Liver (tissue), 9 donors: ENCODE results near the gene RNF183. TPM values are rescaled to one million over a fixed set of nuclear protein-coding genes. Genes with fewer than 3 reads are reported as not detected.

Source experiments
- DNase-seq: peaks from one replicate; pipeline ENCODE4 v3.0.0-alpha.2; 2017; ENCODE audit warnings: low spot score
- H3K27ac ChIP-seq, 2 donors: one replicate each; pipeline ENCODE4 v1.7.0; 2013; ENCODE audit warnings: inconsistent platforms in 2 of 2, low read length in 2 of 2, control low read depth in 1 of 2, low read depth in 1 of 2, mild to moderate bottlenecking in 1 of 2
- H3K27me3 ChIP-seq, 4 donors: one replicate each; pipeline versions ENCODE4 v1.6.1 to v1.7.0; 2013; ENCODE audit warnings: low read length in 3 of 4, inconsistent platforms in 1 of 4, mild to moderate bottlenecking in 1 of 4, moderate library complexity in 1 of 4; ENCODE audit not compliant: control insufficient read depth in 4 of 4, insufficient read depth in 4 of 4
- H3K36me3 ChIP-seq, 4 donors: one replicate each; pipeline versions ENCODE4 v1.6.1 to v1.7.0; 2013; ENCODE audit warnings: low read length in 3 of 4, mild to moderate bottlenecking in 3 of 4, low read depth in 1 of 4, moderate library complexity in 1 of 4; ENCODE audit not compliant: control insufficient read depth in 4 of 4, insufficient read depth in 3 of 4
- H3K4me1 ChIP-seq, 4 donors: one replicate each; pipeline versions ENCODE4 v1.6.1 to v1.7.0; 2013; ENCODE audit warnings: low read length in 3 of 4, mild to moderate bottlenecking in 3 of 4, moderate library complexity in 1 of 4; ENCODE audit not compliant: control insufficient read depth in 4 of 4, insufficient read depth in 4 of 4
- H3K4me3 ChIP-seq, 3 donors: one replicate each; pipeline versions ENCODE4 v1.6.1 to v1.7.0; 2013; ENCODE audit warnings: low read length in 3 of 3, control low read depth in 1 of 3, low read depth in 1 of 3, mild to moderate bottlenecking in 1 of 3
- H3K9ac ChIP-seq, 2 donors: one replicate each; pipeline ENCODE4 v1.7.0; 2013; ENCODE audit warnings: low read length in 2 of 2, mild to moderate bottlenecking in 2 of 2, moderate library complexity in 2 of 2, control low read depth in 1 of 2, low read depth in 1 of 2
- H3K9me3 ChIP-seq, 4 donors: one replicate each; pipeline versions ENCODE4 v1.6.1 to v1.7.0; 2013; ENCODE audit warnings: low read length in 3 of 4; ENCODE audit not compliant: control insufficient read depth in 4 of 4
- ATF3 ChIP-seq: IDR thresholded peaks from 2 replicates; pipeline ENCODE4 v1.6.1; 2016; ENCODE audit warnings: antibody characterized with exemption
- EGR1 ChIP-seq, 2 donors: IDR thresholded peaks; 2 replicates each; pipeline ENCODE4 v1.6.1; 2016 to 2018; ENCODE audit warnings: antibody characterized with exemption in 2 of 2, low read depth in 2 of 2
- FOXA1 ChIP-seq: IDR thresholded peaks from 2 replicates; pipeline ENCODE4 v1.6.1; 2016; ENCODE audit warnings: antibody characterized with exemption
- FOXA2 ChIP-seq: IDR thresholded peaks from 2 replicates; pipeline ENCODE4 v1.6.1; 2016; ENCODE audit warnings: antibody characterized with exemption
- GABPA ChIP-seq, 2 donors: IDR thresholded peaks in 1 of 2; conservative IDR thresholded peaks in 1 of 2; 2 replicates each; pipeline ENCODE4 v1.6.1; 2016; ENCODE audit warnings: antibody characterized with exemption in 2 of 2, mild to moderate bottlenecking in 1 of 2, moderate library complexity in 1 of 2
- HNF4A ChIP-seq, 2 donors: conservative IDR thresholded peaks; 2 replicates each; pipeline ENCODE4 v1.6.1; 2016; ENCODE audit warnings: antibody characterized with exemption in 2 of 2, mild to moderate bottlenecking in 2 of 2
- HNF4G ChIP-seq: IDR thresholded peaks from 2 replicates; pipeline ENCODE4 v1.6.1; 2016; ENCODE audit warnings: antibody characterized with exemption
- JUND ChIP-seq, 2 donors: IDR thresholded peaks; 2 replicates each; pipeline ENCODE4 v1.6.1; 2016; ENCODE audit warnings: antibody characterized with exemption in 2 of 2
- MAX ChIP-seq: IDR thresholded peaks from 2 replicates; pipeline ENCODE4 v1.6.1; 2016; ENCODE audit warnings: antibody characterized with exemption
- NR2F2 ChIP-seq: IDR thresholded peaks from 2 replicates; pipeline ENCODE4 v1.6.1; 2016; ENCODE audit warnings: antibody characterized with exemption
- RAD21 ChIP-seq, 2 donors: IDR thresholded peaks; 2 replicates each; pipeline ENCODE4 v1.6.1; 2016; ENCODE audit warnings: antibody characterized with exemption in 2 of 2, mild to moderate bottlenecking in 2 of 2
- RXRA ChIP-seq, 2 donors: IDR thresholded peaks; 2 replicates each; pipeline ENCODE4 v1.6.1; 2017 to 2018; ENCODE audit warnings: antibody characterized with exemption in 2 of 2, mild to moderate bottlenecking in 1 of 2
- SP1 ChIP-seq: IDR thresholded peaks from 2 replicates; pipeline ENCODE4 v1.6.1; 2018; ENCODE audit warnings: antibody characterized with exemption, mild to moderate bottlenecking
- TAF1 ChIP-seq: conservative IDR thresholded peaks from 2 replicates; pipeline ENCODE4 v1.6.1; 2016; ENCODE audit warnings: antibody characterized with exemption, mild to moderate bottlenecking
- YY1 ChIP-seq: IDR thresholded peaks from 2 replicates; pipeline ENCODE4 v1.6.1; 2016; ENCODE audit warnings: antibody characterized with exemption, mild to moderate bottlenecking
- ZBTB33 ChIP-seq: IDR thresholded peaks from 2 replicates; pipeline ENCODE4 v1.6.1; 2016; ENCODE audit warnings: antibody characterized with exemption
- WGBS: extraction: QIAGEN DNeasy Blood & Tissue Kit; methylation state at CpG from one replicate; pipeline ENCODE4 v1.1.7; 2013; 5-methylcytosine and 5-hydroxymethylcytosine counted together
- polyA plus RNA-seq, 2 donors: library from polyadenylated mRNA; stranded (reverse) in 1 of 2; unstranded in 1 of 2; fragments of 200-250 nt in 1 of 2; fragments of >200 nt in 1 of 2; fragmentation: Nextera tagmentation in 1 of 2; extraction: Ambion mirVana in 1 of 2; gene quantifications; one replicate each; pipeline versions ENCODE4 v1.2.1 to v1.2.3, GENCODE V29; 2013 to 2015
- total RNA-seq, 2 donors: library from RNA; depleted of rRNA; stranded (reverse); fragments of >200 nt; gene quantifications; one replicate each; pipeline ENCODE4 v1.2.3, GENCODE V29; 2014
- TF ChIP-seq, protein P1 (sequence below): IDR thresholded peaks from 2 replicates; pipeline ENCODE4 v1.6.1; 2016; ENCODE audit warnings: antibody characterized with exemption, mild to moderate bottlenecking
- donor health status: healthy.
- donor health status: healthy.
- donor health status: healthy.
- donor health status: healthy.
- donor health status: healthy.

Gene RNF183
- total and polyA plus RNA-seq, 4 donors, result 0.07 TPM; not detected in 3

GRCh38 chr9:113307396-113307975 is 4.3 kb upstream of the RNF183 start:
- no peak for DNase-seq
- H3K9me3 ChIP-seq, result no peaks in the 10 kb centered on the region
- no peak overlapping the region for H3K4me3 ChIP-seq
- no peak overlapping the region for H3K27ac ChIP-seq
- H3K9ac ChIP-seq, result no peak overlapping the region
- no peaks in the 10 kb centered on the region for H3K4me1 ChIP-seq
- no peak for TF ChIP-seq SP1
- TF ChIP-seq GABPA (IDR thresholded peaks at IDR 0.05 in 1 of 2, conservative IDR thresholded peaks at IDR 0.05 in 1 of 2), result no peak
- no peak for TF ChIP-seq ZBTB33
- no peak for TF ChIP-seq HNF4A (conservative IDR thresholded peaks at IDR 0.05)
- TF ChIP-seq RAD21 (IDR thresholded peaks at IDR 0.05), result no peak
- no peak for TF ChIP-seq MAX
- no peak for TF ChIP-seq FOXA1
- no peak for TF ChIP-seq EGR1 (IDR thresholded peaks at IDR 0.05; ENCODE audit: low read depth in 2 of 2)
- TF ChIP-seq, protein P1, sequence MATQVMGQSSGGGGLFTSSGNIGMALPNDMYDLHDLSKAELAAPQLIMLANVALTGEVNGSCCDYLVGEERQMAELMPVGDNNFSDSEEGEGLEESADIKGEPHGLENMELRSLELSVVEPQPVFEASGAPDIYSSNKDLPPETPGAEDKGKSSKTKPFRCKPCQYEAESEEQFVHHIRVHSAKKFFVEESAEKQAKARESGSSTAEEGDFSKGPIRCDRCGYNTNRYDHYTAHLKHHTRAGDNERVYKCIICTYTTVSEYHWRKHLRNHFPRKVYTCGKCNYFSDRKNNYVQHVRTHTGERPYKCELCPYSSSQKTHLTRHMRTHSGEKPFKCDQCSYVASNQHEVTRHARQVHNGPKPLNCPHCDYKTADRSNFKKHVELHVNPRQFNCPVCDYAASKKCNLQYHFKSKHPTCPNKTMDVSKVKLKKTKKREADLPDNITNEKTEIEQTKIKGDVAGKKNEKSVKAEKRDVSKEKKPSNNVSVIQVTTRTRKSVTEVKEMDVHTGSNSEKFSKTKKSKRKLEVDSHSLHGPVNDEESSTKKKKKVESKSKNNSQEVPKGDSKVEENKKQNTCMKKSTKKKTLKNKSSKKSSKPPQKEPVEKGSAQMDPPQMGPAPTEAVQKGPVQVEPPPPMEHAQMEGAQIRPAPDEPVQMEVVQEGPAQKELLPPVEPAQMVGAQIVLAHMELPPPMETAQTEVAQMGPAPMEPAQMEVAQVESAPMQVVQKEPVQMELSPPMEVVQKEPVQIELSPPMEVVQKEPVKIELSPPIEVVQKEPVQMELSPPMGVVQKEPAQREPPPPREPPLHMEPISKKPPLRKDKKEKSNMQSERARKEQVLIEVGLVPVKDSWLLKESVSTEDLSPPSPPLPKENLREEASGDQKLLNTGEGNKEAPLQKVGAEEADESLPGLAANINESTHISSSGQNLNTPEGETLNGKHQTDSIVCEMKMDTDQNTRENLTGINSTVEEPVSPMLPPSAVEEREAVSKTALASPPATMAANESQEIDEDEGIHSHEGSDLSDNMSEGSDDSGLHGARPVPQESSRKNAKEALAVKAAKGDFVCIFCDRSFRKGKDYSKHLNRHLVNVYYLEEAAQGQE, result no peak
- TF ChIP-seq RXRA (IDR thresholded peaks at IDR 0.05), result no peak
- no peak for TF ChIP-seq ATF3
- TF ChIP-seq HNF4G, result no peak
- TF ChIP-seq NR2F2, result no peak
- TF ChIP-seq FOXA2, result no peak
- no peak for TF ChIP-seq TAF1
- no peak for TF ChIP-seq JUND (IDR thresholded peaks at IDR 0.05)
- H3K36me3 ChIP-seq, result no peaks in the 10 kb centered on the region
- 76% methylated on average over 8 of the region's 8 CpGs for WGBS
- no peaks in the 10 kb centered on the region for H3K27me3 ChIP-seq

DNA sequence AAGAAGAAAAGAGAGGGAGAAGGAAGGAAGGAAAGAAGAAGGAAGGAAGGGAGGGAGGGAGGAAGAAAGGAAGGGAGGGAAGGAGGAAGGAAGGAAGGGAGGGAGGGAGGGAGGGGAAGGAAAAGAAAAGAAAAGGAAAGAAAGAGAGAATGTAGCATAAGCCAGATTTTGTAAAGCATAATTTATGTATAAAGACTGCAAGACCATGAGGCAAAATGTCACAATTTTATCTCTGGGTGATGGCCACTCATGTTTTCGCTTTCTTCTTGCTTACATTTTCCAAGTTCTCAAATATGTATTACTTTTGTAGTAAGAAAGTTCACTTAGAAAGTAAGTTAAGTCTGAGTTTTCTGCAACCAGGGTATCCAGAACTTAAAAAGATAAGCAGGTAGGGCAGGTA is 3.4 kb upstream of the RNF183 start:
- no peak overlapping the region for H3K4me3 ChIP-seq
- no peak overlapping the region for H3K9ac ChIP-seq
- DNase-seq, result no peak
- H3K9me3 ChIP-seq, result no peaks in the 10 kb centered on the region
- H3K27me3 ChIP-seq, result no peaks in the 10 kb centered on the region
- H3K27ac ChIP-seq, result no peak overlapping the region
- 96% methylated on average over 1 of the region's 1 CpG for WGBS
- H3K4me1 ChIP-seq, result no peaks in the 10 kb centered on the region
- H3K36me3 ChIP-seq, result no peaks in the 10 kb centered on the region
- TF ChIP-seq YY1, result no peak
- no peak for TF ChIP-seq GABPA (IDR thresholded peaks at IDR 0.05 in 1 of 2, conservative IDR thresholded peaks at IDR 0.05 in 1 of 2)
- no peak for TF ChIP-seq RXRA (IDR thresholded peaks at IDR 0.05)
